CD4-positive, alpha-beta T cell treated with Interferon alpha-2 for 1 hour (primary cell): Measurements from ENCODE around the gene SPATA6L.
A peak's percentile ranks its signal among the peaks of the same experiment; 100 is the strongest.

Experiments
- DNase-seq, 2 donors: peaks; one replicate each; pipeline ENCODE4 v3.0.0-alpha.2; 2020 to 2022

Gene SPATA6L

DNA sequence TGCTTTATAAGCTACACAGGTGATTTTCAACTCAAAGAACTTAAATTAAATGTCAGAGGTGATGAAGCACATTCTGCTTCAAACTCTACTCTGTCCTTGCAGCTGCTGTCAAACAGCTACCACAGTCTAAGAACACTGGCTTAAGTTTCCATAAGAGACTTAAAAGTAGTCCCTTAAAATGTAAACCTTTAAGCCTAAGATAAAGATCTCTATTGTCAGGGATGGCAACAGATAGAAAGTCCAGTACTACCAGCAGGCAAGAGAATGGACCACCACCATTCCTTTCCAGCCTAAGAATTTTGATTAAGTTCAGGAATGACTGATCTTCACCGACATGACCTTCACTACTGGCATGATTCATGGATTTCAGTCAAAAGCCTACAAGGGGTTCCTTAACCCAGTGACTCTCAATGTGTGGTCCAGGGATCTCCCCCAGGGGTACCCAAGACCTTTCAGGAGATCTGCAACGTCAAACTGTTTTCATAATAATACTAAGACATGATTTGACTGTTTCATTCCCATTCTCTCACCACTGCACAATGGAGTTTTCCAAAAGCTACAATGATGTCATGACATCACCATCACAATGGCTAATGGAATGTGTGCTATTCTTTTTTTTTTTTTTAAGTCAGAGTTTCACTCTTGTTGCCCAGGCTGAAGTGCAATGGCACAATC is 45.3 kb downstream of the SPATA6L start:
- no peak for DNase-seq

DNA sequence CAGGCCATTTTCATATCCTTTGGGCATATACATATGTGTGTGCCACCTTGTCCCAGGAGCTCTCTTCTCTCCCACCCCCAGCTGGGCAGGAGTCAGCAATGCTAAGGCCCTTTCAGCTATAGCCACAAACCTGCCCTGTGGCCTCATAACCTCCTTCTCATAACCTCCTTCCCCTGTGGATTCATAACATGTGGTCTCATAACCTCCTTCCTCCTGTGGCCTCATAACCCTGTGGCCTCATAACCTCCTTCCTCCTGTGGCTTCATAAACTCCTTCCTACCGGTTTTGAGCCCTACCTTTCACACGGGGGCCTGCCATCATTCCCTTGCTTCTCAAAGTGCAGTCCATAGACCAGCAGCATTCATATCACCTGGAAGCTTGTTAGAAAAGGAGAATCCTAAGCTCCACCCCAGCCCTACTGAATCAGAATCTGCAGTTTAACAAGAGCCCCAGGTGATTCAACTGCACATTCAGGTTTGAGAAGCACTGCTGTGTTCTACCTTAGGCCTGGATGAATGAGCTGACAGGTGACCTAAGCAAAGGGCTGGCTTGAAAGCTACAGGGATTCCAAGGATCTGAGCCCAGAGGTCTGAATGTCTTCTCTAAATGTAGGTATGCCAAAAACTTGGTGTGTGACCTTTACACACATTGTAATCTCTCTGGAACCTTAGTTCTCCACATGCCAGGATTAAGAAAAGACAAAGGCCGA is 46.1 kb downstream of the SPATA6L start:
- no peak for DNase-seq

DNA sequence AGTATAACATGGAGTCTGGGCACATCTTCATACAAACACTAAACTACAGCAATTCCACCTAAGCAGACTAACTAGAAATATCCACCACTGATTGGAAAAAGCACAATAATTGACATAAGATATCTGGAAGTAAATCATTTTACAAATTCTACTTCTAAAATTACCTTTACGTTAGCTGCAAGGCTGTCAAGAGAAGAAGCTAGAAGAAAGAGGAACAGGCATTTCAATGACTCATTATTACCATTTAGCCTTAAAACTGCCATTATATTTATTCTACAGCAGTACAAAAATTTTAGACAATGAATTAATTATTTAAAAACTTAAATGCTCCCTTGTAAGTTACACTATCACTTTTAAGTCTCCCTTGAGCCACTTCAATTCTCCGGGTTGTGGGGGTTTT is 47.6 kb downstream of the SPATA6L start:
- DNase-seq: no peak

DNA sequence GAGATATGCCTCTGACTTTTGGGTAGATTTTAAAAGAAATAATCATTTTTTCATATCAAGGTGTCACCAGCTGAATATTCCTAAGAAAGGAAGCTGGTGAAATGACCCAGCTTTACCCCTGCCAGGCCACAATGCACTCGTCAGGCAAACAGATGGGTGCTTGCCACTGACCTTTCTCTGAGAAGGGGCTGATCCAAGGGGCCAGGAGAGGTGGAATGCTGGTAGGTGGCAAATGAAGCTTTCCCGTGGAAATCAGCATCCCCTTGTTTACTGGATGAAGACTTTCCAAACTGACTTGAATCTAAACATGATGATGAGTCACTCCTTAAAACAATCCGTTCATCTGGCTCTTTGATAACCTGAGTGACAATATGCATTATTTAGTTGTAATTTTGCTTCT is 48.5 kb downstream of the SPATA6L start:
- no peak for DNase-seq

DNA sequence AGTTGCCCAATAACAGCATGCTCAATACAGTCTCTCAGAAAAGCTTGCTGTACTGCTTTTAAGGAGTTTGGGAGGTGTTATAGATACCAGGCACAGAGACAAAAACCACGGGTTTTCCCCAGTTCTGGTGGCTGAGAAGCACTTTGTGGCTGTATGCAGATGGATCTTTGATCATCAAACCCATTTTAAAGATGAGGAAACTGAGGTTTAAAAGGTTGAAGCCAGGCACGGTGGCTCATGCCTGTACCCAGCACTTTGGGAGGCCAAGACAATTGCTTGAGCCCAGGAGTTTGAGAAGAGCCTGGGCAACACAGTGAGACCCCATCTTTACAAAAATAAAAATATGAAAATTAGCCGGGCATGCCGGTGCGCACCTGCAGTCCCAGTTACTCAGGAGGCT is 50.5 kb downstream of the SPATA6L start:
- DNase-seq: no peak

DNA sequence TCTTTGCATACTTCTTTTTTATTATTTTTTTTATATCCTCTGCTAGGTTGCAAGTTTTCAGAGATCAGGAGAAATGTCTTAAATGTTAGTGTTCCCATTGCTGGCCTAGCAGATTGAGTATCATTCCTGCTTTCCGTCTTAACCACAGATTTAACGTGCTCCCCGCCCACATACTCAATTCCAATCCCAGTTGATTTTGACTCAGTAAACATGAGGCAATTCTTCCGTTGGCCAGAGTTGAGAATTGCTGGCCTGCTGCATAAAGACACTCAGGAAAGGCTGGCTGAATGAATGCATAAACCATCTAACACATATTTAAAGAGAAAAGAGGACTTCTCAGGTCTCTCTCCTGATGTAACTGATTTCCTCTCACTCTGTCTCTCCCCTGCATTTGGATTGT is 51.0 kb downstream of the SPATA6L start:
- no peak for DNase-seq

DNA sequence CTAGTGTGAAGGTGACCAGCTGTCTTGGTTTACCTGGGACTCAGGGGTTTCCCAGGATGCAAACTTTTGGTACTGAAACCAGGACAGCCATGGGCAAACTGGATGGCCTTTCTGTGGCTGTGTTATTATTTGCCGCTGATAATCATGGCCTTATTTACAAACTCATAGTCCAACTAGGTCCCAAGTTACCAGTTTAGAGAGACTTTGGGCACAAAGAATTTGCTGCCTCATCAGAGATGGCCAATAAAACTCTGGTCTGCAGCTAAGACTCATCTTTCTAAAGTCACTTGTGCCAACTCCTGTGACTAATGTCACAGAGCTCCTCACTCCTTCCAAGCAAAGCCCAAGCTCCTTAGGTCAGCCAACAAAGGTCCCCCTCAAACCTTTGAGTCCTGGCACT is 51.7 kb downstream of the SPATA6L start:
- DNase-seq: no peak

DNA sequence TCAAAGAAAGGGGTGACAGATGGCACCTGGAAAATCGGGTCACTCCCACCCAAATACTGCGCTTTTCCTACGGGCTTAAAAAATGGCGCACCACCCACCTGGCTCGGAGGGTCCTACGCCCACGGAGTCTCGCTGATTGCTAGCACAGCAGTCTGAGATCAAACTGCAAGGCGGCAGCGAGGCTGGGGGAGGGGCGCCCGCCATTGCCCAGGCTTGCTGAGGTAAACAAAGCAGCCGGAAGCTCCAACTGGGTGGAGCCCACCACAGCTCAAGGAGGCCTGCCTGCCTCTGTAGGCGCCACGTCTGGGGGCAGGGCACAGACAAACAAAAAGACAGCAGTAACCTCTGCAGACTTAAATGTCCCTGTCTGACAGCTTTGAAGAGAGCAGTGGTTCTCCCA is 60.2 kb downstream of the SPATA6L start:
- peak in 1 of 2 donors; percentile 25 for DNase-seq

DNA sequence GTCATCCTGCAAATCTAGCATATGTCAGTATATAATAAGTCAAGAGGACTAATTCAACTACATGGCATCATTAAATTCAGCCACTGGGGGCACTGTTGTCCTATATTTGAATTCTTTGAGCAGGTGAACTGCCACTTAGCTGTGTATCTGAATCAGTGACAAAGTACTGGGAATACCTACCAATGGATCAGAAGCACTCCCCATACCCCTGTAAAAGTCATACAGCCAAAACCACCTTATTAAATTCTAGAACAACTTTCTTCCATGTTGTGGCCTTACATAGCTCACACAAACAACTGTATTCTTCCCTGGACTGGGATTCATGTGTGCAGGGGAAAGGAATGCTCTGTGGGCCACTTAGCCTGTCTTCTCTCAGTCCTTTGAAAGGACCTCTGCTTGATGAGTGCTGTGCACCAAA is 61.6 kb downstream of the SPATA6L start:
- peak; percentile 60 to 84 for DNase-seq

DNA sequence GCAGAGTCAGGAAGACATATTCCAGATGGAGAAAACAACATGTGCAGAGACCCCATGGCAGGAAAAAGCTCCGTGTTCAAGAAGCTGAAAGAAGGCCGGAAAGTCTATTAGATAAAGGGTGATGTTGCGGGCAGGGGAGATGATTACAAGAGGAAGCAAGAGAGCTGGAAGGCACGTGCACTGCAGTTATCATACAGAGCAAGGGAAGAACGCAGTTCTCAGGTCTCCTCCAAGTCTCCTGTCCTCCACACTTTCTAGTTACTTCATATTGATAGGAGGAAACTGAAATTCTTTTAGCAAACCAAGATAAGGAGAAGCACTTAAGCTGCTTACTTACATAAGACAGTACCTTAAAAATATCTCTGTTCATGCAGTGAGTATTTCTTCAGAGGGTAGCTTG is 62.5 kb downstream of the SPATA6L start:
- no peak for DNase-seq

DNA sequence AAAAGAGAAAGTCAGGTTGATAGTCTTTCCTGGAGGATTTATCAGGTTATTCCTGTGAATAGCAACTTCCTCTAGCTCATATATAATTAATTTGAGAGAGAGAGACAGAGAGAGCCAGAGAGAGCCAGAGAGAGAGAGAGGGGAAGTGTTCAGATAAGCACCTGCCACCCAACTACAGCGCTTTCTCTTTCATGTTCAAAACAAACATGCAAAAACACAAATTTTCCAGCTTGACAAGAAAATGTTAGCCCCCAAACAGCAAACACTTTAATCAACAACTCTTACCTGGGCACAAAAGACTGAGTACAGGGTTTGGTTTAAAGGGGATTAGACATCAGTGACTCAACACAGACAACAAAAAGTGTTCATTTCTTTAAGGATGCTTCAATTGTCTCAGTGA is 65.9 kb downstream of the SPATA6L start:
- no peak for DNase-seq

DNA sequence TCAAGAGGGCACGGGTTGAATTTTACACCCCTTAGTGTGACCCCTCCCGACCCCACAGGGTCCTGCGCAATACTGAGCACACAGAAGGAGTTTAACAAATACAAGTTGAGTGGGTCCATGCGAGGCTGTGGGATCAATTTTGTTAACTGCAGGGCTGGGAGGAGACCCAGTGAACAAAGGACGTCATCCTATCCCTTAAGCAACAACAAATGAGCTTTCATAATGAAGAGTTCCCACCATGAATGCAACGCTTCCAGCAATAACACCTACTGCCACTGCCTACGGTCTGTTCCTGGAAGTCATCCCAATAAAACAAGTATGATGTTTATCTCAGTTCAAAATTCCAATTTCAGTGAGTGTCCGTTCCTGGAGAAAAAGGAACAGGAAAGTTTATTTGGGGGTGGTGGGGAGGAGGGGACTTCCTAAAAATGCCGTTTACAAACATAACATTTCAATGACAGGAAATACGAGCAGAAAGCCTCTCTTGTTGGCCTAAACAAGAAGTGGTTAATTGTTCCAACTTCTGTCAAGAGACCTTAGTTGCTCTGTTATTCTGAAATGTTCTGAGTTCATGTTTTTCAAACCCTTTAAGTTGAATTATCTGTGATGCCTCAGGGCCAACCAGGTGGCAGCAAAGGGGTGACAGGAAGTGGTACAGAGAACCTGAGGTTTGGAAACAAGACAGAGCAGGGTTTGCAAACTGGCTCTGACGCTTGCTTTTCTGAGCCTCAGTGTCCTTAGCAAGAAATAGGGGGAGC is 69.9 kb downstream of the SPATA6L start:
- DNase-seq: peak; percentile 62 to 68

DNA sequence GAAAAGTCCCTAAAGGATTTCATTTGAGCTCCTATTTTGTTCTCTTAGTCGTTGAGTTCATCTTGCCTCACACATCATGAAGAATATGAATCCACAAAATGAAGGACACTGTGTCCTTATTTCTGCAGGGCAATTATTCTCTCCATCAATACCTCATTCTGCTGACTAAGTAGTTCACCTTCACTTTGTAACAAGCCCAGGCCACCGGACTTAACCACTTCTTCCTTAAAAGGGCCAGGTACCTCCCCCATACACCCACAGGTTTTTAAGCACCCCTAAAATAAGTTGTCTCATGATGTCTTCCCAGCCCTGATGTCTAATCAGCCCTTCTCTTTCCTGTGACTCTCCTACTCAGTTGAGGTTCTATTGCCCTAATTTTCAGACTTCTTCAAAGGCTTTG is 71.3 kb downstream of the SPATA6L start:
- no peak for DNase-seq

DNA sequence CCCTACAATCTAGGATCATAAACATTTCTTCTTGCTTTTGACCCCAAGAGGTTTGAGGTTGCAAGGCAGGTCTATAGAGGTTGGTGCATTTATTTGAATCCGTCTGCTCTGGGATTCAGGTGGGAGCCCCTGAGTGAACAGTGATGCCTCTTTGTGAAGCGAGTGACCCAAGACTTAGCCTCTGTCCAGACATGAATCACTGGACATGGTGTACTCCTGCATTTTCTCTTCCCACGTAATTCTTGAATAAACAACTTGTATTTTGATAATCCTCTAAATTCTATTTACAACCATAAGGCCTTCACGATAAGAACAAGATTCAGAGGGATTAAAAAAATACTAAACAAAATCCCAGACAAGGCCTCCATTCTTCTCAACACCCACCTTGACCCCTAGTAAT is 71.7 kb downstream of the SPATA6L start:
- no peak for DNase-seq

DNA sequence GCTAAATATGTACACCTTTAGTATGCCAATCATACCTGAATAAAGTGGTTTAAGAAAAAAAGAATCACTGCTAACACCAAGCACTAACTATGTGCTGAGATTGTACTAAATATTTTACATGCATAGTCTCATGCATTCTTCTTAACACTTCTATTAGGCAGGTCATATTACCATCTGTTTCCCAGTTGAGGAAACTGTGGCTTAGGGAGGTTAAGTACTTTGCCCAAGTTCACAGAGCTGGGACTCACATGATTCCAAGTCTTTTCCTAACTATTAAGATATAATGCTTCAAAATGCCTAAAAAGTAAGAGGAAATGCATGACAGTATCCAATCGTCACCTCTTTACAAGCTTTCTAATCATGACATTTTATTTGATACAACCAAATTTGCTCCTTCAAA is 73.4 kb downstream of the SPATA6L start:
- no peak for DNase-seq

DNA sequence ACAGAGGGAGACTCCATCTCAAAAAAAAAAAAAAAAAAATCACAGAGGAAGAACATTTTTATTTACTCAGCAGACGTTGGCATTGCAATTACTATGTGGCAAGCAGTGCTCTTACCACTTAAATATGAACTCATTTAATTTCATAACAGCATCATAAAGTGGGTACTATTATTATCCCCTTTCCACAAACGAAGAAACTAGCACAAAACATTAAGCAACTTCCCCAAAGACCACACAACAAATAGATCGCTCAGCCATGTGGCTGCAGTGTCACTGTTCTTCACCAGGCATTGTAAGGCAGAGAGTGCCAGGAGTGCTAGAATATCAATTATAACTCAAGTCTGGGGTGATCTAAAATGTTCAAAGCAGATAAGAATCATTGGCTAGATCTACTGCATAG is 74.0 kb downstream of the SPATA6L start:
- no peak for DNase-seq

DNA sequence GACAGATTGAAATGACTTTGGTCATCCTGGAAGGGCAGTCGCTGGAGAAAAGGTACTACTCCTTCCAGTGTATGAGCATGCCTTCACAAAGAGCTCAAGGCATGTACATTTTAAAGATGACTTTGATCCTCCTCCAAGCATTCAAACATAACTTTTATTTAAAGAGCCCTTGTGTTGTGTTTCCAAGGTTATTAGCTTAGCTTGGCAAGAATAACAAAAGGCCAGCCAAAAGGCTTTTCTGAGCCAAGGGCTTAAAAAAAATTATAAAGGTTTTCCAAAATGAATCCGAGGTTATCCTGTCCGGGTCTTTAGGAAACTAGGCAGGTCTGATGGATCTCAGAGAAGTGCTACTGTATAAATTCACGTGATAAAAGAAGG is 75.2 kb downstream of the SPATA6L start:
- no peak for DNase-seq

DNA sequence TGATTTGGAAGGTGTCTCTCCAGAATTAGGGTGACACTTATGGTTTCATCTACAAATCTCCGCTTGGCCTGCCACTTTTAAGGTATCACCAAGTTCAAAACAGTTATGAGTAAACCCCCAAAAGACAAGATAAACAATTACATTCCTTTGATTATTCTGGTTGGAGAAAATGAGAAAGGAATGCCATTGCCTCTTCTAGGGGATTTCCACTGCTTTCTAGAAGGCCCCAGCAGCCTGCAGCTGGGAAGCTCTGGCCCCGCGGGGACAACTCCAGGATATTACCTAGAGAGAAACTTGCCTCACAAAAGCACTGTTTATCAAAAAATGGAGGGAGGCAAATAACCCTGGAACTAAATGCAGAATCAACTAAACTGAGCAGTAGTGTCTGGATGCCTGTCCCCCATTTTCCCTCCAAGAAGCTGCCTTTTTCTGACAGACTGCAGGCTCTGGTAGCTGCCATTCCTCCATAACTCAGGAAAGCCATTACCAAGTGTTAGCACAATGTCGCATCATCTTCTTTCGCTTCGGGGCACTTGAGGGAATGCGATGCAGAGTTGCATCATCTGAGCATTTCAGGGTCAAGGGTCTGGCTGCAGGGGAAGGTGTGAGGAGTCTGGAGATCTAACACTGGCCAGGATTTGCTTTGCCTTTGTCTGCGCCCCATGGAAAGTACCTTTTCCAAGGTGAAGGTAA is 75.7 kb downstream of the SPATA6L start:
- no peak for DNase-seq

DNA sequence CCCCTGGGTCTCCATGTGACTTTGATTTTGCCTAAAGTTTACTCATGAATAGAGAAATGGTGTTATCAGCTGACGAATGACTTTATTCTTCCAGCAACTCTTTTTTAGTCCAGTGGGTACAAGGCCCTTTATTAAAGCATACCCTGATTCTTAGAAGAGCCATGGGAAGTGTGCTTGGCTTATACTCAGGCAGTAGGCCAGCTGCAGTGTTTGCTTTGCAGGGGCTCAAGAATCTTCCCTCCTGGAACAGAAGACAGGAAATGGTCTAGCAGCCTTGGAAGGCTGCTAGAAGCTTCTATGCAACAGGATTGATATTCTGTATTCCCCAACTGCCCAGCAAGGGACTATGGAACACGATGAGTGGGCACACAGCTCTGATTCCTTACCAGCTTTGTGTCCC is 77.6 kb downstream of the SPATA6L start:
- no peak for DNase-seq

DNA sequence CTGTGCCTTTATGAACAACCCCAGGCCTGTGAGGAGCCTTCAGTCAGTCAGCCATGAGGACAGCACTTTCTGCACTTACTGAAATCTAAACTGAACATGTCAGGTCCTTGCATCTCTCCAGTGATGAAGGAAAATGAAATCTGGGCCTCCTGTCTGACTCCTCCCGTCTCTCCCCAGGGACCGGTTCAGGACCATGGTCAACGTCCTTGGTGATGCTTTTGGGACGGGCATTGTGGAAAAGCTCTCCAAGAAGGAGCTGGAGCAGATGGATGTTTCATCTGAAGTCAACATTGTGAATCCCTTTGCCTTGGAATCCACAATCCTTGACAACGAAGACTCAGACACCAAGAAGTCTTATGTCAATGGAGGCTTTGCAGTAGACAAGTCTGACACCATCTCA is 81.1 kb downstream of the SPATA6L start:
- no peak for DNase-seq

DNA sequence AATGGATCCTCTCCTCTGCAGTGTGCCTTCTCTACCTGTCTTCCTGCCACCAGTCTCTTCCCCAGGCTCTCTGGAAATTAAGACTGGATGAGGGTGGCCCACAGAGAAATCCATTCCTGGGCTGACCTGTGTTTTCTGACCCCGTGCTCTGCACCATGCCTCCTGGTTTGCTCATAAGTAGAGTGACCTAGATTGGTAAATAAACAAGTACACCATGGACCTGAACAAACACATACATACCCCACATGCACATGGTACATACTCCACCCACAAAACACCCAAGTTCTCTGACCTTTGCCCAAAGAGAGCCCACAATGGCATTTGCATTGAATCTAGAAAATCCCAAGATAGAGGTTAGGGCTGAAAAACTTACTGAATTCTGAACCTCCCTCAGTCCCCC is 81.6 kb downstream of the SPATA6L start:
- DNase-seq: no peak

DNA sequence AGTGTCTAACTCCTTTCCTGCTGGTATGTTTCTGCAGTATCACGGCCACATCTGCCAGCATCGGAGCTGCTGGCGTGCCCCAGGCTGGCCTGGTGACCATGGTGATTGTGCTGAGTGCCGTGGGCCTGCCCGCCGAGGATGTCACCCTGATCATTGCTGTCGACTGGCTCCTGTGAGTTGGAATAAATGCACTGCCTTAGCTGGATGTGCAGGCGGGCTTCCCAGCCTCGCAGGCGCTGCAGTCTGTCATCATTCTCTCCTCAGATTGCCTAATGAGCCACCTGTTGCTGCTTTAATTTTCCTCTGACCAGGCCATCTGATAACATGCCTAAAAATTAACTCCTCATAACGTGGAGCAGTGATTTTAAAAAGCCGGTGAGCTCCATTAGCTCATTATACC is 83.3 kb downstream of the SPATA6L start:
- DNase-seq: no peak

DNA sequence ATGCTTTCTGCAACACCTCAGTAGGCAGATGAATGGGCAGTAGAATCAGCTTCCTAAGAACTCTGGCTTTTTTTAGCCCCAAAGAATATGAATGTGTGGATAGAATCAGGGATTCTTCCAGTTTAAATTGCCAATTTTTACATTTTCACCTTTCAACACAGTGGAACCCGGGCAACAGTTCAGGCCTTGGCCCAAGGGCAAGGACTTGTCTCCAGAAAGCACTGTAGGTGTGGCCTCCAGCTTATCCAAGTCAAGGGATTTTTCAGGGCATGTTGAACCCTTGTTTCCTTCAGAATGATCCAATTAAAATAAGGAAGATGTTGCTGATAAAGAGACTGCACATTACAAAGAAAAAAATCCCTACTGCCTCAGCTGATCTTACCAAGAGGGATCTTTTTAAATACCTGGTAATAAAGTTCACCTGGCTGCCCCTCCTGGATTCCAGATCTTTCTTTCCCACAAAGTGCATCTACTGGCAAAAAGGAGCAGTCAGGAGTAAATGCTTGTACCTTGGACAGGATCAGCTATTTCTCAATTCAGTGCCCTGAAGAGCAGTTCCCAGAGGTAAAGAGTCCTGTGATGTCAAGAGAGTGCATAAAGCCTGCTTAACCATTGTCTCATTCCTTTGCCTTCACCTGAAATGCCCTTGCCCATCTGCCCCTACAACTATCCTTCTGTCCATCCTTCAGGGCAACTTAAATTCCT is 84.3 kb downstream of the SPATA6L start:
- DNase-seq: no peak
